ENCODE data around the gene KCNJ15.

KCNJ15 gene

DNA sequence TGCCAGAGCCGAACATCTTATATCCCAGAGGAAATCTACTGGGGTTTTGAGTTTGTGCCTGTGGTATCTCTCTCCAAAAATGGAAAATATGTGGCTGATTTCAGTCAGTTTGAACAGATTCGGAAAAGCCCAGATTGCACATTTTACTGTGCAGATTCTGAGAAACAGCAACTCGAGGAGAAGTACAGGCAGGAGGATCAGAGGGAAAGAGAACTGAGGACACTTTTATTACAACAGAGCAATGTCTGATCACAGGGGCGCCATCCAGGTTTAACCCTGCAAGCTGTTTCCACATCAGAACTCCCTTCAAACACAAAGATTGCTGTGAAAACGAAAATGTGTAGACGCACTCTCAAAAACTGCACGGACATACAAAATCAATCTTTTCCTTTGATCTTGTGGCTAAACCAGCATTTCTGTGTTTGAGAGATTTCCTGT lies 43.4 kb downstream of the KCNJ15 start:
- DNase-seq: no peak

GRCh38 chr21:38301321-38302214 lies 44.8 kb downstream of the KCNJ15 start:
- DNase-seq: no peak

DNA sequence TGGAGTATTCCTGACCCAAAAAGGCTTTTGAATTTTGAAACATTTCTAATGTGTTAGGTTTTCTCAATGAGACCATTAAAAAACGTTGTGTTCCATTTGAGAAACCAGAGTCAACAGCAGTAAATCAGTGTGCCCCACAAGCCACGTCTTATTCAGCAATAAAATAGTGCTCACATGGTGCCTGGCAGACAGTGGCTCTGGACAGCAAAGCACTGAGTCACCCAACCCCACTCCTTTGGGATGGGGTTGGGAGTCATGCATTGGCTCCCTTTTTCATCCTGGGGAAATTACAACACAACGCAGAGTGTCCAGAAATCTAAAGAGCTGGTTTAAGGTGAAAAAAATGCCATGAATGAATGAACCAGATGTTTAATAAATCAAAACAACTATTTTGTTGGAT lies 46.5 kb downstream of the KCNJ15 start:
- no peak for DNase-seq

DNA sequence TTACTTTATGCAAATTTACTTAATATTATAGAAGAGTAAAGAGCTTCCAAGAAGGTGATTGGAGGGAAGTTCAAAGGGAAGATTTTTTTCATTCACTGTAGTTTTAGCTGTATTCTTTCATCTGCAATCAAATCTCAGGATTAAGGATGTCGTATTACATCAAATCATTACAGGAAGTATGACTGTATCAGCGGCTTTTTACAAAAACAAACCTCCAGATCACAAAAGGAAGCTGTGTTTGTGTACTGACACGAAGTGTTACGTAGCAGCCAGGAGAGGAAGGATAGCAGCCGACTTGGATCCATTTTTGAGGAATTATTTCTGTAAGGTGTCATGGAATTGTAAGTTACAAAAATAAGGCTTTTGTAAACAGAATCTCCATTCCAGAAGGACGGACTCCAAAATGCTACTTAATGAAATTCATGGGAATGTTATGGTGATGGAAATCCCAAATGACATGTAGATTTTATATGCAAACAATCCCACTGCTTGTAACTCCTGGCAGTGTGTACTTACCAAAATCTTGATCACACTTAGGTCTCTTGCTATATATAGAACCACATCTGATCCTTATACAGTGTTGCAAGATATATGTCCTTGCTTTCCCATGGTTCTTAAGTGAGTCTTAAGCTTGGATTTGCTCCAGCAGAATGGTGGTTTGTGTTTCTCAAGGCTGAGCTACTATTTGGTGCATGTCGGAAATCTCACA lies 49.8 kb downstream of the KCNJ15 start:
- DNase-seq: no peak

DNA sequence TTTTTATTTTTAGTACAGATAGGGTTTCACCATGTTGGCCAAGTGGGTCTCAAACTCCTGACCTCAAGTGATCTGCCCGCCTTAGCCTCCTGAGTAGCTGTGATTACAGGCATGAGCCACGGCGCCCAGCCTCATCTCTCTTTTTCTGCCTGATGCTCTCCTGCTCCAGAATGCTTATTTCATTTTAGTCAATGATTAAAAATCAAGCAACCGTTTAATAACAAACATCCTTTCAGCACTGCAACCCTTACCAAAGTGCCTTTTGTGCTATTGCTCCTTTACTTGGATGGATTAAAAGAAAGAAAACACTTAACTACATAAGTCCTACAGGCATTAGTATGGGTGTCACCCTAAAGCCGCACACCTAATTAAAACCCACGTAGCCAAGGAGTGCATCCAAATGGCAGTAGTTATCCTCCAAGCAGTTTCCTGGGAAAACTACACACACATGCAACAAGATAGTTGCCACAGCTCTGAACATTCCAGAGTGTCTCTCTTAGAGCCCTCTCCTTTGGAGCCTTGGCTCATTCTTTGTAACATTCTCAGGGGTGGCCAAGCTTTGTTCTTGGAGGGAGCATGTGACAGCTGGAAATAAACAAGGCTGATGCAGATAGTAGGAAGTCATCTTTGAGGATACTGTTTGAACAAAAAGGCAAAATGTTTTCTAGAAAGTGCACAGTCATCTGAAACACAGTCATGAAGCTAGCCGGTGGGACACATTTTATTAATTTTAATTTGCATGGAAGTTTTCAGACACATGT lies 51.2 kb downstream of the KCNJ15 start:
- no peak for DNase-seq

DNA sequence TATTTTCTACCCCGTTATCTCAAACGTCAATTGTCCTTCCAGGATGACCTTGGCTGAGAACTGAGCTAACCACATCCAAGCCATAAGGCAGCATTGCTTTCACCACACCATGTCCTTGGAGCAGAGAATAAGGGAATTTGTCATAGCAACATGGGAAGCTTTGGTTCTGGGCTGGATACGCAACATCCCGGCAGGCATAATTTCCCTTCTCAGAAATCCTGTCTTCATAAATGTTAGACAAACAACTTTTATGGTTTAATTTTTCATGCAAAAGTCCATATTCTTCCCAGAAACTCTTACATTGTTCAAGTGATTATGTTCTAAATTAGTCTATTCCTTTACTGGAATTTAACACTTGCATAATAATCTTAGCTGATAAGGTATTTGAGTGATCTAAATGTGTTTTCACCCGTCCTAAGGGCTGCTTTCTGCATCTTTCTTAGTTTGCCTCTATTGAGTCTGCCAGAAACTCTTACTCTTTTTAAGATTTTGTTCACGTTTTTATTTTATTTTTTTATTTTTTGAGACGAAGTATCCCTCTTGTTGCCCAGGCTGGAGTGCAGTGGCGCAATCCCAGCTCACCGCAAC lies 51.8 kb downstream of the KCNJ15 start:
- no peak for DNase-seq

- peak; percentile 66 for DNase-seq
Measured at GRCh38 chr21:38310646-38311485, 54.1 kb downstream of the KCNJ15 start.

- peak; percentile 81 for DNase-seq
Measured at GRCh38 chr21:38311765-38312164, 55.0 kb downstream of the KCNJ15 start.

GRCh38 chr21:38312822-38313221 lies 56.0 kb downstream of the KCNJ15 start:
- no peak for DNase-seq

GRCh38 chr21:38314558-38314957 lies 57.8 kb downstream of the KCNJ15 start:
- DNase-seq: no peak

DNA sequence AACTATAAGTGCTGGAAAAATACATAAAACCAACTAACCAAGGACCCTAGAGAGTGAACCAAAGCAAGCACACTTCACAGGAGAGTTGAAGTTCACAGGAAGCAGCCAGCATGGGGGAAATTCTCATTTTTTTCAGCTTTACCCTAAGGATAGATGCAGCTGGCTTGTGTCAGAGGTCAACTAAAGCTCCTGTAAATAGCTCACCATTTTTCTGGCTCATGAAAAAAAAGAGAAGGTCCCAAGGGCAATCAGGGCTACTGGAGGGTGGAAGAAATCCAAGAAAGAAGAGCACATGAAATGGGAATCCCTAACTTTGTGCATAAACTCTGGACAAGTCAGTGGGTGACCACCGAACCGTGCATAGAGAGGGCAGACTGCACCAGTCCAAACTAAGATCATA lies 58.3 kb downstream of the KCNJ15 start:
- DNase-seq: no peak

DNA sequence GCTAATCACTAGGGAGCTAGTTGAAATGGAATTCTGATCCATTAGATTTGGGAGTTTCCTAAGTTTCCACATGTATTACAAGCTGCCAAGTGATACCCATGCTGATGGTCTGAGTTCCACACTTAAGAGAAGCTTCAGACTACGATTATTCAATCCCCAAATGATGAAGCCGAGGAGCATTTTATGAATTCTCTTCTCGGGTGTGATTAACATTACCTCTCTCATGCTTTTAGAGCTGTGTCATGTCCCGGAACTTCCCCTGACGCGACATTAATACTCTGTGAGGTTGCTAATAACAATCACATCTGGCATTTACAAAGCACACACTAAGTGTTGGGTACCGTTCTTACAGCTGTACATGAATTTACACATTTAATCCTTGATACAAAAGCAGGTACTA lies 63.0 kb downstream of the KCNJ15 start:
- no peak for DNase-seq

GRCh38 chr21:38321568-38321967 lies 64.8 kb downstream of the KCNJ15 start:
- DNase-seq: no peak

GRCh38 chr21:38322311-38322950 lies 65.6 kb downstream of the KCNJ15 start:
- no peak for DNase-seq

DNA sequence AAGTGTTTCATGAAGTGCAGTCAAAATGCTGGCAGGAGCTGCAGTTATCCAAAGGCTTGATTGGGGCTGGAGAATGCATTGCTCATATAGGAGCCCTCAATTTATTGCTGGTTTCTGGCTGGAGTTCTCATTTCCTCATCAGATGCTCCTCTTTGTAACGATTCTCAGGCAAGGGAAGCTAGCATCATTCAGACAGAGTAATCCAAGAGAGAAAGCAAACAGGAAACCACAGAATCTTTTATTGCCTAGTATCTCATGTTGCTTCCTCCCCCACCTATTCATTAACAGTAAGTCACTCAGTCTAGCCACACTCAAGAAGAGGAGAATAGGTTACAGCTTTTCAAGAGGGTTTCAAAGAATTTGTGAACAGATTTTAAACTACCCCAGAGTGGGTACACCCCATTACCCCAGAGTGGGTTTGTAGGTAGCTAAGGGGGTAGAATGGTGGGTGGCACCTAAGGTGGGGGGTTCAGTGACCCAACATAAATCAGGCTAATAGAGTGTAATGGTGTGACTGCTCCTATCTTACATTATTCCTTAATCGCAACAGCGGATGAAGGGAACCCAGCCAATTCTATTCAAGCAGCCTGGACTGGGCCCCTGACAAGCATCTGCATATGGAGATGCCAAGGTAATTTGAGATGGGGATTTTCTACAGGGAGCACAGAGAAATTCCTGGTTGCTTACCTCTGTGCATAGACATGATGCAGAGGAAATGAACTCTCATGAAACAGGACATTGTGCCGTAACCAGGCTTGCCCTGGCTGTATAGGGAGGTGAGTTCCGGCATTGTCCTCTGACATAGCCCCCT lies 67.1 kb downstream of the KCNJ15 start:
- DNase-seq: no peak

DNA sequence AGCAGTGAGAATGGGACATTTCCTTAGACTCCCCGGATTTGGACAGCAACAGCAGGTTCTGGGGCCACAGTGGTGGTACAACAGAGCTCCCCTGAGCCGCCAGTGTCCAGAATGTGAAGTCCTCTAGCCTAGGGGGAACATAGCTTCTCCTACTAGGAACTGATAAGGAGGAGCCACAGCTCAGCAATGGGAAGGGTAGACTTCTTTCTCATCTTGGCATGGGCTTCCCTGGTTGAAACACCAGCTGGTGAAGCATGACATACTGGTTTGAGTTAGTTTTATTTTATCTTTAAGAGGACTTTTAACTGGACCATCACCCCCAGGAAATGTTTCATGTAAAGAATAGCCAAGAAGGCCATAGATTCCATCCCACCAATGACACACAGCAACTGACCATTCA lies 68.4 kb downstream of the KCNJ15 start:
- no peak for DNase-seq

- DNase-seq: no peak
Measured at GRCh38 chr21:38325731-38326420, 69.1 kb downstream of the KCNJ15 start.

DNA sequence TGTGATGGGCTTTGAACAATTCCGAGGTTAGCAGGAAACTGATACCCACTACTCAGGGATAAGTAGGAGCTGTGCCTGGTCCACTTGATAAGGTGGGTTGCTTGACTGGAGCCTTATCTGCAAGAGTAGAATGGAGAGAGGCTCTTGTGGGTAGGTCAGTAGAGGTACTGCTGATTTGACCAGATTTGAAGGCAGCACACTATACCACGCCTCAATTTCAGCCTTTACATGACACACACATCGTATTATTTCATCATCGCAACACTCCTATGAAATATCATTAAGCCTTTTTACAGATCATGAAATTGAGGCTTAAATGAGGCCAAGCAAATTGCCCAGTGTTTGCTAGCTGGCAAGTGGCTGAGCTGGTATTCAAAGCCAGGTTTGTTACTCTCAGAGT lies 69.6 kb downstream of the KCNJ15 start:
- DNase-seq: no peak

DNA sequence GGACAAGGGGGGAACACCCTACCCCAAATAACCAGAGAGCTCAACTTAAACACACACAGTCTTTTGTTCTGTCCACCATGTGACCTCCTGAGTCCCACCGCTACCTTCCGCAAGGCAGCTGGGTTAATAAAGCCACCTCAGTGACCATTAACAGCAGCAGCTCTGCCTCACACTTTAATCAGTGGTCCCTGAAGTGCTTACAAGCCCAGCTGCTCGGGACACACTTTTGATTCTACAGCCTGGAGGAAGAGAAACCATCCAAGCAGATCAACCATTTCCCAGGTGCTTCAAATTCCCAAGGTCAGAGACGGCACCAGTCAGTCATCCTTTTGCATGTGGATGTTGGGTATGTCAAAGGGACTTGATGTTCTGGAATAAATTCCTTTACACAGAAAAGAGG lies 70.1 kb downstream of the KCNJ15 start:
- DNase-seq: no peak

- DNase-seq: no peak
Measured at GRCh38 chr21:38327984-38328383, 71.2 kb downstream of the KCNJ15 start.
